OCI-LY7 (cell line): Measurements from ENCODE around the gene PITHD1. TPM values are rescaled to one million over a fixed set of nuclear protein-coding genes. Genes with fewer than 3 reads are reported as not detected.
A peak's percentile ranks its signal among the peaks of the same experiment; 100 is the strongest.
"Not testable (repeated sequence)": the region's sequence is repeated elsewhere in the genome, so short reads cannot be mapped to it uniquely, and the experiment has no call there.

ENCODE experiments used
- BruUV-seq: library from RNA; stranded (reverse); fragments of 400-500 nt; replicated peaks from 2 replicates; lab custom pipeline; 2021; lab: Mats Ljungman, UMichigan
- CTCF ChIA-PET: fragments of 300-600 bp; sonication (Branson Sonifier 250); formaldehyde crosslinking; loops from one replicate; lab custom pipeline; 2022; ENCODE audit warnings: antibody characterized with exemption; ENCODE audit not compliant: unreplicated experiment; lab: Charles Lee
- POLR2A ChIA-PET: fragments of 300-600 bp; sonication (Branson Sonifier 250); formaldehyde crosslinking; loops from one replicate; lab custom pipeline; 2022; ENCODE audit warnings: antibody characterized with exemption; lab: Charles Lee
- DNase-seq: peaks from one replicate; pipeline ENCODE4 v3.0.0-alpha.2; 2015; ENCODE audit warnings: low spot score
- H2AFZ ChIP-seq: fragments of 200-600 bp; sonication (generic), shearing (Covaris generic); 2 replicates; pipeline ENCODE4 v1.6.1; 2014; ENCODE audit warnings: mild to moderate bottlenecking, antibody characterized with exemption, low read length, moderate library complexity
- H3K27ac ChIP-seq: fragments of 200-600 bp; sonication (generic); 2 replicates; pipeline ENCODE4 v1.5.1; 2014; ENCODE audit warnings: mixed run types, low read depth, mild to moderate bottlenecking, moderate library complexity, low read length, inconsistent platforms; ENCODE audit not compliant: poor library complexity, severe bottlenecking
- H3K36me3 ChIP-seq: fragments of 200-600 bp; sonication (generic); 2 replicates; pipeline ENCODE4 v1.6.1; 2014; ENCODE audit warnings: mild to moderate bottlenecking, antibody characterized with exemption, low read length, moderate library complexity, mixed read lengths; ENCODE audit not compliant: insufficient read depth
- H3K4me1 ChIP-seq: fragments of 200-600 bp; sonication (generic); 2 replicates; pipeline ENCODE4 v1.5.1; 2014; ENCODE audit warnings: mild to moderate bottlenecking, low read length; ENCODE audit not compliant: insufficient read depth, poor library complexity, severe bottlenecking
- H3K4me2 ChIP-seq: fragments of 200-600 bp; sonication (generic); 2 replicates; pipeline ENCODE4 v1.6.1; 2014; ENCODE audit warnings: mild to moderate bottlenecking, low read length
- H3K4me3 ChIP-seq: fragments of 200-600 bp; sonication (generic); 2 replicates; pipeline ENCODE4 v1.5.1; 2014; ENCODE audit warnings: mild to moderate bottlenecking, low read depth, low read length; ENCODE audit not compliant: poor library complexity, severe bottlenecking
- H3K79me2 ChIP-seq: fragments of 200-600 bp; sonication (generic); 2 replicates; pipeline ENCODE4 v1.6.1; 2016; ENCODE audit warnings: low read depth, mild to moderate bottlenecking, low read length, moderate library complexity, mixed read lengths; ENCODE audit not compliant: insufficient read depth
- H3K9me2 ChIP-seq: fragments of 200-600 bp; sonication (generic); 2 replicates; pipeline ENCODE4 v1.6.1; 2016; ENCODE audit warnings: mild to moderate bottlenecking, low read length, mixed read lengths; ENCODE audit not compliant: insufficient read depth
- H3K9me3 ChIP-seq: fragments of 200-600 bp; sonication (generic); 2 replicates; pipeline ENCODE4 v1.6.1; 2014; ENCODE audit warnings: mild to moderate bottlenecking, mixed run types, low read length, mixed read lengths
- H4K20me1 ChIP-seq: fragments of 200-600 bp; sonication (generic); 2 replicates; pipeline ENCODE4 v1.6.1; 2014; ENCODE audit warnings: mild to moderate bottlenecking, antibody characterized with exemption, low read length, moderate library complexity, mixed read lengths; ENCODE audit not compliant: insufficient read depth
- EZH2phosphoT487 ChIP-seq: fragments of 200-600 bp; sonication (generic); IDR thresholded peaks from 2 replicates; pipeline ENCODE4 v1.6.1; 2018; ENCODE audit warnings: low read depth, borderline replicate concordance, mild to moderate bottlenecking, mixed run types, antibody characterized with exemption, low read length, moderate library complexity, mixed read lengths
- intact Hi-C: fragments of 100-400 bp; cut with micrococcal nuclease; formaldehyde crosslinking; loops from one replicate; pipeline ENCODE4 v1.10.0; 2022; ENCODE audit not compliant: unreplicated experiment
- total RNA-seq, 2 experiments: library from RNA; depleted of rRNA in 1 of 2; stranded (reverse); fragments of >200 nt in 1 of 2; shearing (Covaris generic) in 1 of 2; gene quantifications; 2 replicates each; pipeline ENCODE4 v1.2.3, GENCODE V29; 2014 to 2022
- TF ChIP-seq, protein P1 (sequence below): fragments of 200-600 bp; sonication (generic); conservative IDR thresholded peaks from 2 replicates; pipeline ENCODE4 v1.5.1; 2014; ENCODE audit warnings: mild to moderate bottlenecking, antibody characterized with exemption, low read length, moderate library complexity, mixed read lengths

PITHD1 gene
- total RNA-seq, 2 experiments from 2014 or later, result 63.6 to 89.9 TPM

DNA sequence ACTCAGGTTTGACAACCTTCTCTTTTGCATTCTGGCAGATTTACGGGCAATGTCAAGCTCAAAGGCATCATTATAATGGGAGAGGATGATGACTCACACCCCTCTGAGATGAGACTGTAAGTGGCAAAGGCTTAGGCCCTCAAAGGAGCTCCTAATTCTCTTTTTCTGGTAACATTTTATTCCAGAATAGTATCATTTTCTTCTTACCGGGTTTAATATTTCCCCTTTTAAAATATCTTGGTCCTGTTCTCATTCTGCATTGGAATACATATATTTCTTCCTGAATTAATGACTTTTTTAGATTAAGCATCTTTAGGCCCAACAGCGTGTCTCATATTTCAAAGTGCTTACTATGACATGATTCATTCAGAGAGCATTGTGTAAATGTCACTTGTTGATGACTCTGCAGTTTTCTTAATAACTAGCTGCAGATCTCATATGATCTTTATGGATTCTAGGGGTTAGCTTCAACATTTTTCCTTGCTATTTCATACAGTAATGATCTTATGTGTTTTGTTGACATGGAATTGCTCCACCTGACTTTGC, 1.7 kb downstream of the PITHD1 start:
- H2AFZ ChIP-seq, result no peak overlapping the region
- intact Hi-C loops, result no loop called here
- TF ChIP-seq, protein P1, sequence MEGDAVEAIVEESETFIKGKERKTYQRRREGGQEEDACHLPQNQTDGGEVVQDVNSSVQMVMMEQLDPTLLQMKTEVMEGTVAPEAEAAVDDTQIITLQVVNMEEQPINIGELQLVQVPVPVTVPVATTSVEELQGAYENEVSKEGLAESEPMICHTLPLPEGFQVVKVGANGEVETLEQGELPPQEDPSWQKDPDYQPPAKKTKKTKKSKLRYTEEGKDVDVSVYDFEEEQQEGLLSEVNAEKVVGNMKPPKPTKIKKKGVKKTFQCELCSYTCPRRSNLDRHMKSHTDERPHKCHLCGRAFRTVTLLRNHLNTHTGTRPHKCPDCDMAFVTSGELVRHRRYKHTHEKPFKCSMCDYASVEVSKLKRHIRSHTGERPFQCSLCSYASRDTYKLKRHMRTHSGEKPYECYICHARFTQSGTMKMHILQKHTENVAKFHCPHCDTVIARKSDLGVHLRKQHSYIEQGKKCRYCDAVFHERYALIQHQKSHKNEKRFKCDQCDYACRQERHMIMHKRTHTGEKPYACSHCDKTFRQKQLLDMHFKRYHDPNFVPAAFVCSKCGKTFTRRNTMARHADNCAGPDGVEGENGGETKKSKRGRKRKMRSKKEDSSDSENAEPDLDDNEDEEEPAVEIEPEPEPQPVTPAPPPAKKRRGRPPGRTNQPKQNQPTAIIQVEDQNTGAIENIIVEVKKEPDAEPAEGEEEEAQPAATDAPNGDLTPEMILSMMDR, result no peak
- TF ChIP-seq EZH2phosphoT487, result no peak
- H4K20me1 ChIP-seq, result no peaks in the 10 kb centered on the region
- H3K27ac ChIP-seq, result no peak overlapping the region
- no peaks in the 10 kb centered on the region for H3K9me2 ChIP-seq
- TSS peak; percentile 55 for BruUV-seq
- peaks cover 53% of the 10 kb centered on the region for H3K79me2 ChIP-seq
- H3K36me3 ChIP-seq, result peaks cover 50% of the 10 kb centered on the region
- ChIA-PET POLR2A (interaction anchor here (0.6 to 1.0 kb wide), 5 partner anchors 8 to 236 kb away, joined by 3 to 4 read pairs (median 3); partner anchors contain the start of gene GALE), CTCF (interaction anchor here (0.6 kb wide), 1 partner anchor 8 kb away, joined by 4 read pairs; no protein-coding TSS in a partner anchor)
- no peaks in the 10 kb centered on the region for H3K9me3 ChIP-seq
- DNase-seq, result no peak
- peak overlapping the region; percentile 82 for H3K4me2 ChIP-seq
- peaks cover 29% of the 10 kb centered on the region for H3K4me1 ChIP-seq
- H3K4me3 ChIP-seq, result peak overlapping the region; percentile 88

DNA sequence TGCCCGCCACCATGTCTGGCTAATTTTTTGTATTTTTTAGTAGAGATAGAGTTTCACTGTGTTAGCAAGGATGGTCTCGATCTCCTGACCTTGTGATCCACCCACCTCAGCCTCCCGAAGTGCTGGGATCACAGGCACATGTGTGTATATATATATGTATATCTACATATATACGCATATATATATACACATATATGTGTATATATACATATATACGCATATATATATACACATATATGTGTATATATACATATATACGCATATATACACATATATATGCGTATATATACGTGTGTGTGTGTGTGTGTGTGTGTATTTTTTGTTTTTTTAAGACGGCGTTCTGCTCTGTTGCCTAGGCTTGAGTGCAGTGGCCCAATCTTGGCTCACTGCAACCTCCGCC, 4.9 kb downstream of the PITHD1 start:
- H3K4me3 ChIP-seq, POLR2A ChIA-PET, H3K9me3 ChIP-seq, BruUV-seq, H3K4me2 ChIP-seq, H4K20me1 ChIP-seq, H3K27ac ChIP-seq, DNase-seq, H3K9me2 ChIP-seq, CTCF ChIA-PET, H2AFZ ChIP-seq, intact Hi-C loops: not testable (repeated sequence)
- Histone ChIP-seq H3K36me3 (peaks cover 81% of the 10 kb centered on the region), H3K79me2 (peaks cover 39% of the 10 kb centered on the region), H3K4me1 (peaks cover 14% of the 10 kb centered on the region)

DNA sequence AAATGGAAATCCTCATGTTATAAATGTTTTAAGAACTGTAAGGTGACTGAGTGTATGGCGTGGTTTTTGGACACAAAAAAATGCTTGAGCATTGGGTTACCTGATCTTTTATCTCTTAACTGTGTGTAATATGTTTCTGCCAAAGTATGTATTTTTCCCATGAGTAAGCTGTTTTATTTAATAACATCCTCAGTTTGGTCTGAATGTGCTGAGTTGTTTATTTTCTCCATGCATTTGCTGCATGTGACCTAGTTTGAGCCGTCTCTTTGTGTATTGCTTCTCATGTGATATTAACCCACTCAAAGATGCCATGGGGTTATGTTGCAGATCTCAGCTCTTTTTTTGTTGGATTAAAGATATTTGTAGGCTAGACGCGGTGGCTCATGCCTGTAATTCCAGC, 6.6 kb downstream of the PITHD1 start:
- DNase-seq, result no peak
- no peak overlapping the region for H3K4me3 ChIP-seq
- H3K9me2 ChIP-seq, result no peaks in the 10 kb centered on the region
- peaks cover 5% of the 10 kb centered on the region for H3K4me1 ChIP-seq
- peaks cover 87% of the 10 kb centered on the region for H3K36me3 ChIP-seq
- H3K9me3 ChIP-seq, result no peaks in the 10 kb centered on the region
- TF ChIP-seq, protein P1, result no peak
- no peak for TF ChIP-seq EZH2phosphoT487
- H2AFZ ChIP-seq, result no peak overlapping the region
- ChIA-PET POLR2A (interaction anchor here (0.7 kb wide), 1 partner anchor 154 kb away, joined by 3 read pairs; no protein-coding TSS in a partner anchor), CTCF (no interaction called here)
- H4K20me1 ChIP-seq, result no peaks in the 10 kb centered on the region
- no peak overlapping the region for H3K27ac ChIP-seq
- intact Hi-C loops, result no loop called here
- H3K79me2 ChIP-seq, result peaks cover 24% of the 10 kb centered on the region; the same call in 1 of the 2 replicates
- no peak overlapping the region for H3K4me2 ChIP-seq
- BruUV-seq, result no TSS peak
